Endodermal cell (in vitro differentiated cells): Measurements from ENCODE around the gene PRDM16. TPM values are rescaled to one million over a fixed set of nuclear protein-coding genes. Genes with fewer than 3 reads are reported as not detected.
A peak's percentile ranks its signal among the peaks of the same experiment; 100 is the strongest.

Experiments
- DNase-seq: peaks from one replicate; pipeline ENCODE4 v3.0.0-alpha.2; 2017
- H3K27ac ChIP-seq: 2 replicates; pipeline ENCODE4 v1.5.1; 2013; ENCODE audit warnings: mild to moderate bottlenecking, low read depth, low read length, moderate library complexity
- H3K27me3 ChIP-seq: 2 replicates; pipeline ENCODE4 v1.6.1; 2013; ENCODE audit warnings: mild to moderate bottlenecking, low read length, moderate library complexity; ENCODE audit not compliant: insufficient read depth, control insufficient read depth, poor library complexity, severe bottlenecking
- H3K36me3 ChIP-seq: 2 replicates; pipeline ENCODE4 v1.7.0; 2013; ENCODE audit warnings: mild to moderate bottlenecking, low read length, moderate library complexity; ENCODE audit not compliant: control insufficient read depth, insufficient read depth
- H3K4me1 ChIP-seq: one replicate; pipeline ENCODE4 v1.7.0; 2013; ENCODE audit warnings: low read length; ENCODE audit not compliant: control insufficient read depth, insufficient read depth
- H3K4me3 ChIP-seq: 2 replicates; pipeline ENCODE4 v1.5.1; 2013; ENCODE audit warnings: mild to moderate bottlenecking, low read length, moderate library complexity
- H3K9ac ChIP-seq: 2 replicates; pipeline ENCODE4 v1.6.1; 2013; ENCODE audit warnings: mild to moderate bottlenecking, low read length, moderate library complexity; ENCODE audit not compliant: poor library complexity, severe bottlenecking; ENCODE audit errors: extremely low read depth
- H3K9me3 ChIP-seq: 2 replicates; pipeline ENCODE4 v1.6.1; 2013; ENCODE audit warnings: mild to moderate bottlenecking, low read length, moderate library complexity; ENCODE audit not compliant: control insufficient read depth
- H3K27ac Mint-ChIP-seq: 2 replicates; pipeline ENCODE4 v1.8.0; 2020; ENCODE audit warnings: mixed read lengths
- H3K27me3 Mint-ChIP-seq: 2 replicates; pipeline ENCODE4 v1.8.0; 2021; ENCODE audit warnings: mild to moderate bottlenecking, mixed read lengths; ENCODE audit not compliant: insufficient read depth
- H3K36me3 Mint-ChIP-seq: 2 replicates; pipeline ENCODE4 v1.8.0; 2020; ENCODE audit warnings: low read depth, mixed read lengths
- H3K4me1 Mint-ChIP-seq: 2 replicates; pipeline ENCODE4 v1.8.0; 2020; ENCODE audit warnings: mixed read lengths
- H3K4me3 Mint-ChIP-seq: 2 replicates; pipeline ENCODE4 v1.8.0; 2020; ENCODE audit warnings: mild to moderate bottlenecking, moderate library complexity, mixed read lengths
- H3K9me3 Mint-ChIP-seq: 2 replicates; pipeline ENCODE4 v1.8.0; 2020; ENCODE audit warnings: mild to moderate bottlenecking, mixed read lengths
- WGBS, 2 experiments: methylation state at CpG; one replicate each; pipeline versions ENCODE4 v1.1.5 to v1.1.7; 2013; ENCODE audit warnings: missing lambda C conversion rate in 2 of 2, mixed read lengths in 1 of 2; ENCODE audit not compliant: insufficient coverage in 1 of 2, insufficient read length in 1 of 2; 5-methylcytosine and 5-hydroxymethylcytosine counted together
- total RNA-seq, 2 donors: library from RNA; stranded (reverse); fragmentation: NEBNext Ultra II Directional in 1 of 2; extraction: Animal tissue kit (Norgen Biotek cat#: 25700) in 1 of 2; gene quantifications; 2 replicates in 1 of 2; 3 replicates in 1 of 2; pipeline ENCODE4 v1.2.1, GENCODE V29; 2021
- TF ChIP-seq, protein P1 (sequence below): fragments of 200-600 bp; sonication (generic); conservative IDR thresholded peaks from 2 replicates; pipeline ENCODE4 v1.5.0; 2021; ENCODE audit warnings: antibody characterized with exemption, mild to moderate bottlenecking

The PRDM16 gene
- total RNA-seq, 2 donors from 2014 or later: 2.1 to 4.0 TPM

DNA sequence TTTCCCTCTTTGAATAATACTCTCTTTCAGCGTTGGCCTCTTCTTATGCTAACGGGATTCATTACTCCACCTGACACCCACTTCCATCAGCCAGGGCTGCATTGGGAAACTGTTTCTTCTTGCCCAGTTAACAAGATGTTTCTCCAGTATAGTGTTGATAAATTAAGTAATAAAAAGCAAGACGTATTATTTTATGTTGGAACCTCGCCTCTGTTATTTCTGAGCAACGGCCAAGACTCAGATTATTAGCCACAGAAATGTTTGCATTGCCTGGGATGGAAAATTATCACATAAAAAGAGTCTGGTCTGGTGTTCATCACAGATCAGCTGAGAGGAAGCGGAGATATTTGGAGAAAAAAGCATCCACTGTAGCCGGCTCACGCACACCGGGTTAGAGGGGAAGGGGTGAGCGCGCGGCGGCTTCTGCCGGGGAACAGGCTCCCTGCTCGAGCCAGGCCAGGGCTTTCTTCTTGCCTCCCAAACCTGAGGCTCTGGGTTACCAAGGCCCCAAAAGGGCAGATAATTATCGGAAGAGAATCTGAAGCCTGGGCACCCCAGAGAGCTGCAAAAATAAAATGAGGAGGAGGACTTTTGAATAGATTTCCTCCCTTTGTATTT is 189.5 kb downstream of the PRDM16 start:
- no peak for DNase-seq
- WGBS, 2 experiments: 83 to 93% methylated on average over 11 to 16 of the region's 16 CpGs
- no peak overlapping the region for H3K27ac Mint-ChIP-seq
- Histone ChIP-seq H3K9ac (no peak overlapping the region), H3K27ac (peak overlapping the region; percentile 32), H3K9me3 (no peaks in the 10 kb centered on the region), H3K4me1 (no peaks in the 10 kb centered on the region), H3K36me3 (no peaks in the 10 kb centered on the region), H3K4me3 (no peak overlapping the region), H3K27me3 (no peaks in the 10 kb centered on the region)
- no peaks in the 10 kb centered on the region for H3K36me3 Mint-ChIP-seq
- TF ChIP-seq, protein P1, sequence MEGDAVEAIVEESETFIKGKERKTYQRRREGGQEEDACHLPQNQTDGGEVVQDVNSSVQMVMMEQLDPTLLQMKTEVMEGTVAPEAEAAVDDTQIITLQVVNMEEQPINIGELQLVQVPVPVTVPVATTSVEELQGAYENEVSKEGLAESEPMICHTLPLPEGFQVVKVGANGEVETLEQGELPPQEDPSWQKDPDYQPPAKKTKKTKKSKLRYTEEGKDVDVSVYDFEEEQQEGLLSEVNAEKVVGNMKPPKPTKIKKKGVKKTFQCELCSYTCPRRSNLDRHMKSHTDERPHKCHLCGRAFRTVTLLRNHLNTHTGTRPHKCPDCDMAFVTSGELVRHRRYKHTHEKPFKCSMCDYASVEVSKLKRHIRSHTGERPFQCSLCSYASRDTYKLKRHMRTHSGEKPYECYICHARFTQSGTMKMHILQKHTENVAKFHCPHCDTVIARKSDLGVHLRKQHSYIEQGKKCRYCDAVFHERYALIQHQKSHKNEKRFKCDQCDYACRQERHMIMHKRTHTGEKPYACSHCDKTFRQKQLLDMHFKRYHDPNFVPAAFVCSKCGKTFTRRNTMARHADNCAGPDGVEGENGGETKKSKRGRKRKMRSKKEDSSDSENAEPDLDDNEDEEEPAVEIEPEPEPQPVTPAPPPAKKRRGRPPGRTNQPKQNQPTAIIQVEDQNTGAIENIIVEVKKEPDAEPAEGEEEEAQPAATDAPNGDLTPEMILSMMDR: no peak
- peaks cover 2% of the 10 kb centered on the region for H3K9me3 Mint-ChIP-seq
- H3K27me3 Mint-ChIP-seq: no peaks in the 10 kb centered on the region
- H3K4me1 Mint-ChIP-seq: peaks cover 4% of the 10 kb centered on the region
- H3K4me3 Mint-ChIP-seq: no peak overlapping the region

DNA sequence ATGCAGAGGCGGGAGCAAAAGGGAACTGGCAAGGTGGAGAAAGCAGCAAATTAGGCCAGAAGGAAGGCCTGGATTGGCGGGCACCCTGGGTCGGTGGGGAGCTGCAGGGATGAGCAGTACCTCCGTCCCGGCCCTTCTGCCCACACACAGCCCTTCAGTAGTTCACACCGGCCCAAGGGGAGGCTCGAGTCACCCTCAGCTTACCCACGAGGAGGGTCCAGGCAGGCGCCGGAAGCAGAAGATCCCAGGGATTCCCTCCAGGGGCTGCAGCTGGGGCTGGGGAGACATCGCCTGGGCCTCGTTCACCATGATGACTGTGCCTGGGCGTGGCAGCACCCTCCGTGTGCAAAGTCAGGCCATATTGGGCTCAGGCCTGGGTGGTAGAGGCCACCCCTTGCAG is 190.0 kb downstream of the PRDM16 start:
- H3K9me3 Mint-ChIP-seq: peaks cover 2% of the 10 kb centered on the region
- Histone ChIP-seq H3K4me3 (no peak overlapping the region), H3K27ac (peak overlapping the region; percentile 32), H3K36me3 (no peaks in the 10 kb centered on the region), H3K27me3 (no peaks in the 10 kb centered on the region), H3K9ac (no peak overlapping the region), H3K4me1 (no peaks in the 10 kb centered on the region), H3K9me3 (no peaks in the 10 kb centered on the region)
- peaks cover 4% of the 10 kb centered on the region for H3K4me1 Mint-ChIP-seq
- H3K4me3 Mint-ChIP-seq: no peak overlapping the region
- H3K27me3 Mint-ChIP-seq: no peaks in the 10 kb centered on the region
- H3K36me3 Mint-ChIP-seq: no peaks in the 10 kb centered on the region
- no peak for DNase-seq
- WGBS, 2 experiments: 86 to 92% methylated on average over 7 to 14 of the region's 14 CpGs
- TF ChIP-seq, protein P1: no peak
- H3K27ac Mint-ChIP-seq: no peak overlapping the region

DNA sequence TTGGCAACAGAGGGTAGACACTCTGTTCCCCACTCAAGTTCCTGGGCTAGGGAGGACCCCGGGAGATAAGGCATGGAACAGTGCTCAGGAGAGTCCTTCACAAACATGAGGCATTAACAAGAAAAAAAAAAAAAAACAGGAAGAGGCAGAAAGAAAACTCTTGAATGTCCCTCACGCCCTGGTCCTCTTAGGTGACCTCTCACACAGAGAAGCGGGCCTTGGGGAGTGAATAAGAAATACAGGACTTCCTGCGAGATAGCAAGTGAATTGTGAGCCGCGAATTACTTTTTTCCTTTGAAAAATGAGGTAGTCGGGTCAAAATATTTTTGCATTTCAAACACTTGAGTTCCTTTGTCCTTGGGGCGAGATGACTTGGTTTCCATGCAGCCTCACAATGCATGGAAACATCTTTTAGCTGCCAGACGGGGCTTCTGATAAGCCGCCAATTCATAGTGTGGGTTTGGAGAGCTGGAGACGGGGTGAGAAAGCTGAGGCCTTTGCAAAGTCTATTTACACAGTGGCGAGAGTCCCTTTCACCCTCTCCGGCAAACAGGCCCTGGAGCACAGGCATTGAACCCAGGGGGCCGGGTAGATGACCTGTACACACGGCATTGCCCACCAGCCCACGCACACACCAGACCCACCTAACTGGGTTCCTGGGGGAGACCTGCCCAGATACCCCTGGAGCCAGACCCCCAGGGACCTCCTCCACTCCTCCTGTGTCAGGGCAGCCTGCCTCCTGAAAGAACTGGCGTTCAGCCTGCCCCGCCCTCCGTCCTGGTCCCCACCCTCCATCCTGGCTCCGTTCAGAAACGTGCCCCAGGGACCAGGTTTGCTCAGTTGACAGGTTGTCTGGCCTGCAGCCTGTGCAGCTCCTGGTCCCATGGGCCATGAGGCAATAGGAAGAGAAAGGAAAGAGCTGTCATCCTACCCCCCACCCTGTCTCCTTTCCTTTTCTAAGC is 192.3 kb downstream of the PRDM16 start:
- TF ChIP-seq, protein P1: no peak
- no peak overlapping the region for H3K4me3 Mint-ChIP-seq
- Histone ChIP-seq H3K9ac (no peak overlapping the region), H3K36me3 (no peaks in the 10 kb centered on the region), H3K9me3 (no peaks in the 10 kb centered on the region), H3K4me1 (no peaks in the 10 kb centered on the region), H3K27me3 (no peaks in the 10 kb centered on the region), H3K27ac (no peak overlapping the region), H3K4me3 (no peak overlapping the region)
- WGBS, 2 experiments: 90% methylated on average over 14 to 21 of the region's 21 CpGs
- no peaks in the 10 kb centered on the region for H3K27me3 Mint-ChIP-seq
- H3K9me3 Mint-ChIP-seq: peaks cover 2% of the 10 kb centered on the region
- H3K4me1 Mint-ChIP-seq: peaks cover 8% of the 10 kb centered on the region
- no peak overlapping the region for H3K27ac Mint-ChIP-seq
- no peaks in the 10 kb centered on the region for H3K36me3 Mint-ChIP-seq
- DNase-seq: no peak
